Fibroblast of peridontal ligament (primary cell): ENCODE measurements around the gene GDNF.

Source experiments
- DNase-seq: peaks from one replicate; pipeline ENCODE4 v3.0.0-alpha.2; 2010; ENCODE audit errors: extremely low read depth

GDNF gene

DNA sequence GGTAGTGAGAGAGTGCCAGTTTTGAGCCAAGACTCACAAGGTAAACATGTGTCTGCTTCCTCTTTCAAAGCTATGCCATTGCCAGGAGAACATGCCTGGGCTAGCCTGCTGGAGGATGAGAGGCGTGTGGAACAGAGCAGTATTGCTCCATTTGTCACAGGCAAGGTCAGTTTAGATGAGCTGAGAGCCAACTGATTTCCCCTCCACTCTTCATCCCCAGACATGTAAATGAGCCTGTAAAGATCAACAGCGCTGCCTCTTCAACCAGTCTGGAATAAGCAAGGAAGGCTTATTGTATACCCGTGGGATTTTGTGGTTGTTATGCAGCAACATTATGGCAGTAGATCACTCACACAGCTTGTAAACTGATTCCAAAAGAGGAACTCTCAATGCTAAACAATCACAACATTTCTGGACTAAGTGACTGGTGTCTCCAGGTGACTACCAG lies 8.2 kb upstream of the GDNF start:
- DNase-seq, result peak; percentile 85

DNA sequence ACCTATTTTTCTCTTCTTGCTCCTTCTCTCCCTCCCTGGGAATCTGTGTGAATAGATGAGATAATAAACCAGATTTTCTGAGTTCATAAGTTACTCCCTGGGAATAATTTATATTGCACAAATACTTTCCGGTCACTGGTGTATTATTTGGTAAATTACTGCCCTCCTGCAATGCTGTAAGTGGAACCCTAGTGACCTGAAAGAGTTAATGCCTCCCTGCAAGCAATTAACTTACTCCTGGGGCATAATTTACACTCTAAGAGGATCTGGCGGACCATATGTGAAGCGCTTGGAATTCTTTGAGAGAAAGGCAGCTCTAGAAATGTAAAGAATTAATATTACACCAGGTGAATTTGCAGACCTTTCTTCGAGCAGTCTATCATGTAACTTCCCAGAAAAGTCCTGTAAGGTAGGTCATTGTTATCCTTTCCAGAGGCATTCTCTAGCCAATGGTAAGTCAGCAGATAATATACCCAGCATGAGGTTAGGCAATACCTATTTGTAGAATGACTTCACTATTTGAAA lies 7.0 kb upstream of the GDNF start:
- no peak for DNase-seq

DNA sequence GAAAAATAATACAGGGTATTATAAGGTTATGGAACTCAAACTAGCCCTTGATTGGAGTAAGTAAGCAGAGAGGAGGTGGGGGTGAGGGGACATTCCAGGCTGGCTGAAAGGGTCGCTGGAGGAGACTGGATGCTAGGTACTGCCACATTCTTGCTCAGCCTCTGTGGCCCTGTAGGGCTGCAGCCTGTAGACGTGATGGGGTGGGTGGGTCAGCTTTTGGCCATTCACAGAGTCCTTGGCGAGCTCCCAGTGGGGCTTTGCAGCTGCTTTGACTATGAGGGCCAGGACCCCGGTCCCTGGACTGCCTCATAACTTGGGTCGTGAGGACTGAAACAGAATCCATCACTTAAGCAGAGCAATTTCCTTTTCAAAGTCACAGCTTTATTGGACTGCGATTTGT lies 4.2 kb upstream of the GDNF start:
- no peak for DNase-seq

DNA sequence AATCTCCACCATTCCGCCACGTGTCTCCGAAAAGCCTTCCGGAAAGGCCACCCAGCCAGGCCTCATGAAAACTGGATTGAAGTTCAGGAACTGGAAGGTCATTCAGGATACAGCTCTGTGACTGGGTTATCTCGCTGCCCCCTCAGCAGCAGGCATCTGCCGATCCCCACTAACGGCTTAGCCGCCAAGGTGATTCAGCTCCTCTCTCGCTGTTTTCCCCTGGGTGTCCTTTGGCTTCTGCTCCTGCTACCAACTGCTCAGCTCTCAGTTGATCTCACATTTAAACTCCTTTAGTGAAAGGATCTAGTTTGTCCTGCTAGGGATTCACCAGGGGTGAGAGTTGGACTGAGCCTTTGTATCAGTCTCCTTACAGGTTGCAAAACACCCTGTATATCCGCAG lies 2.2 kb upstream of the GDNF start:
- DNase-seq, result no peak

DNA sequence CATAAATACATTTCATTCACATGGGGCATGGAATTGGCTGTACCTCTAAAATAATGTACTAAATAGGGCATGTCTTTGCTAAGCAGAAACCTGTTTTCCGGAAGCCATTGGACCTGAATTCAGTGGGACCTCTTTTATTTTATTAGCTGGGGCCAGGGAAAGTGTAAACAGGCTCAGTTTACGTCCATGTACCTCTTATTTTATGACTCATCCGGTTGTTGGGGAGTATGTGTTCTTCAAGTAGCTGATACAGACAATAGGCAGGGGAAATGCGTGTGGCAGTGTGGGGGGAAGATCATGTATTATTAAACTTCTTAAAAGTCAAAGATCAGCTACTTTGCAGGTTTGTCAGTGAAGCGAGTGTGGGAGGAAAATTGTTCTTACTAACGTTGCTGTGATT lies 1.4 kb upstream of the GDNF start:
- no peak for DNase-seq

DNA sequence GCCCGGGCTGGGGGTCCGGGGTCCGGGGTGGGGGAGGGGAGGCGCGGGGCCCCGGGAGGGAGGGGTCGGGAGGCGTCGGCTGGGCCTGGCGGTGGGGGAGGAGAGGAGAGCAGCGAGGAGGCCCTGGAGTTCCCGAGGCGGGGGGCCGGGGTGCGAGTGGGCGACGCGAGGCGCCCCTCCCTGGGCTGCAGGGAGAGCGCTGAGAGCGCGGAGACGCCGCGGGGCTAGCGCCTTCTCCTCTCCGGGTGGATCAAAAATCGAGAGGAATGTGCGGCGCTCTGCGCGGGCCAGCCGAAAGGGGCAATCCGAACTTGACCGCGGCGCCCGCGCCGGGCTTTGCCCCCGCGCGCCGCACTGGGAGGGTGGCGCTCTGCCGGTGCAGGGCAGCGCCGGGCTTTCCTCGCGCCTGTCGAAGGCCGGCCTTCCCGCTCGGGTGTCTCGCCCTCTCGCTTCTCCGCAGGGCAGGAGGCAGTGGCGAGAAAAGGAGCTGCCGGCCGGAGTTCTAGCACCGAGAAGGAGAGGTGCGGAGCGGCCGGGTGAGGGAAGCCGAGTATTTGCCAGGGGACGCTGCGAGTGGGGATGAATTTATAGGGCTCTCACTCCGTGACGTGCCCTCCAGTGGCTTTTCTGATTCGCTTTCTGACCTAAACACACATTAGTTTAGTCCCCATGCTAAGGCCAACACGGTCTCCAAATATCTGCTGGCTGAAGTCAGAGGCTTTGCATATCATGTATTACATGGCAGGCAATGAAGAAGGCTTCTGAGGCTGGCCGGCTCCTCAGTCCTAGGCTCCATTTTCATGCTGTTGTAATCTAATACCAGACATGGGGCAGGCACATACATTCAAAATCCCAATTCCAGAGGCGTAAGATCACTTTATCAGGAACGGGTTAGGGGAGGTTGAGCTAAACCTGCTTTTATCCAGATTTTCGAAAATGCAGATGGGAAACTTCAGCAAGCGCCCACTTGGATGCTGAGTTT lies 503 bp upstream of the GDNF start:
- DNase-seq, result peak; percentile 96

DNA sequence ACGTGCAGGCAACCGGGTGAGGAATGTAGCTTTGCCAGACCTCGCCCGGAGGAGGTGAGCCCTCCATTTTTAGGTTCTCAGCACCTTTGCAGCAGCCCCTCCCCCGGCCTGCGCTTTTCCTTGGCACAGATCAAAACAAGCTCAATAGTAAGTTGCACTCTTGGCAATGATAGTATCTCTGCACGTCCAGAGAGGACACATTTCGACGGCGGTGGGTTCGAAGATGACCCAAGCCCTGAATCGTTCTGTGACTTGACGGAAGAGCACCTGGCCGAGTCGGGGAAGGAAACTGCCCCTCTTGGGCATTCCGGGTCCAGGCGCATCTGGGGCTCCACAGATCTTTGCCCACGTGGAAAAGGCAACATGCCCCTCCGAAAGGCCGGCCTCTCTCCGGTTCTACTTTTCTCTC lies 904 bp downstream of the GDNF start:
- no peak for DNase-seq

DNA sequence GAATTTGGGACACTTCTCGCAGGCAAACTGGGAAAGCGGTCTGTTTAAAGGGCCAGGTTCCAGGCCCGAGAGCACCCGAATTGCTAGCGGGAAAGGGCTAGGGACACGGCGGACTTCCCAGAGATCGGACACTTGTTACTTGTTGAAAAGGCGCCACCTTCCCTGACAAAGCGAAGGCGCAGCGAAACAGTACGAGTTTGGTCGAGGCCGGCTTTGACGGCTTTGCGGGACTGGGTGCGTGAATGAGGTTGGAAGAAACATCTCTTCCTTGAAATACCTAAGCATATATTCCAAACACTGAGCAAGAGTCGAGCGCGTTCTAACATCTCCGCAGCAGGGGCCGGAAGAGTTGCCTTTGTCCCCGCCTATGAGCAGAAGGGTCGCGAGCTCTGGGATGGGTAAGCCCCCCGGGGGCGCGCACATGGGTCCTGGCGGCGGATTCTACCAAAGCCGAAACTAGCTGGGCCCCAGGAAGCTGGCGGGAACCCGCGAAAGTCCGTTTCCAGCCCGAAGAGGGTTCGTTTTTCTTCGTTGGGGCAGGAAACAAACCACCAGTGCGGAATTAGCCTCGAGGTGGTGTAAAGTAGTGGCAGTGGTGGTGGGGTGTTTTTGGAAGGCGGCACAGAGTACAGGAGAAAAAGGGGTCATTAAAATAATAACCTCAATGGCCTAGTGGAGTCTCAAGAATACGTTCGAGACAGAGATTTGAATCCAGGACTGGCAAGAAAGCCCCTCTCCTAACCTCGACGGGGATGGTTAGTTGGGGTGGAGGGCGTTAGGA lies 1.5 kb downstream of the GDNF start:
- peak; percentile 68 for DNase-seq

DNA sequence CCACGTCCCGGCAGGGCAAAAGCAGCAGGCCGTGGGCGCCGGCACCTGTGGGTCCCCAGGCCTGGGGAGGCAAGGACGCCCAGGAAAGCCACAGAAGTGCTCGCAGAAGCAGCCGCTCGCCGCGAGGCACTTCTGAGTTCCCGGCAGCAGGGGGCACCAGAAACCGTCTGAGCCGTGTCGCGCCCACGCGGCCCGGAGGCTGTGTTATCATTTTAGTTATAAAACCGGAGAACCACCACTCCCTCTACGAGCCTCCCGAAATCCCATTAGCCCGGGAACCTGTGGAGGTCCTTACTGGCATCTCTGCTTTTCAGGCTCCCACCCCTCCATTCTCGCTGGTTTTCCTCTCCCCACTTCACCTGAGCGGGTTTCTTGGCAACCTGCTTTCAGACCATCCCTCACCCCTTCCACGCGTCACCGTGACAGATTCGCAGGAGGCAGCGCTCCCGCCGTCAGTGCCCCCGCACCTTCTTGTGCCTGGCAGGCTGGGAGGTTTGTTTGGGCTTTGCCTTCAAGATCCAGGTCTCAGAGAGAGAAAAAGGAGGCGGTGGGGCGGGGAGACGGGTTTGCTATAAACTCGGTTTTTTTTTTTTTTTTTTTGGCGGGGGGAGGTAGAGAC lies 2.3 kb downstream of the GDNF start:
- DNase-seq, result peak; percentile 87

DNA sequence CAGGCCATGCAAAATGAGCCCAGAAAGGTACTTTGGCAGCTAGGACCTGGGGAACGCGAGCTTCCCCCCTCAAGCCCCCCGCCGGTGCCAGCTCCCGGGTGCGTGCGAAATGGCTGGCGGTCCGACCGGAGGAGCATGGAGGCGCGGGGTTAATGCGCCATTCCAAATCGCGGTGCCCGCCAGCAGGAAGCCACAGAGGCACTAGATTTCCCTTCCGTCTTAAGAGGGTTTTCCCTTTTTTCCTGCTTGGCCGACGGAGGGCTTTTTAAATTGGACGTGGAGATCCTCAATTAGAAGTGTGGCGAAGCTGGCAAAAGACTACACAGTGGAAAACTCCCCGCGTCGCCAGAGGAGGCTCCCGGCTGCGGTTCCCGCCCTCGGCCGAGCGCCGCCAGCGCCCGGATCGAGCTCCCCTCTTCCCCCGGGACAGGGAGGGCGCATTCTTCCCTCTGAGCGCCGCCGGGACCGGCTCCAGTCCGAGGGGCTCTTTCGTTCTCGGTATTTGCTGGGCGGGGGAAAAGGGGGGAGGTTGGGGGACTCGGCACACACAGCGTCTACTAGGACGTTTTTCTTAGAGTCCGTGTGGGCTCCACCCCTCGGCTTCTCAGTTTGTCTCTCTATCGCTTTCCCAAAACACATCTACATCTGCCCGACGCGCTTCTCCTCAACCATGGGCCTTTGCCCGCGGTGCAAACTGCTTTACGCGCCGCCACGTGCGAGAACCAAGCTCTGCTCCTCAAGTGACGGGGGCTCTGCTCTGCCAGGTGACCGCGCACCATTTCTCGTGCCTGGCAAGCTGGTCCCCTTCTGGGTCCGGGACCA lies 3.0 kb downstream of the GDNF start:
- peak; percentile 78 for DNase-seq

DNA sequence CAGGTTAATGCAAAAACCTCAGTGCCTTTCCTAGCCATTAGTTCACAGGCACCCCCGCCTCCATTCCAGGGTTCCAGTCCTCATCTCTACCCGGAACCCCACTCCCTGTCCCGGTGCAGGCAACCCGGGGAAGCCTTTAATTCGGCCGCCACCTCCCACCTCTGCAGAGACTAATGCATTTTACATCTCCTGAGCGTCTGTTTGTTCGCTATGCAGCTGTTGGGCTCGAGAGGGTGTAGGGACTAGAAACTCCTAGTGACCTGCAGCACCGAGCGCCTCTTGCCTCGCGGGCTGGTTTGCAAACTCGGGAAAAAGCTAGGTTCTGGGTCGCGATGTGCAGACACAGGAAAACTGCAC lies 3.6 kb downstream of the GDNF start:
- peak; percentile 41 for DNase-seq

DNA sequence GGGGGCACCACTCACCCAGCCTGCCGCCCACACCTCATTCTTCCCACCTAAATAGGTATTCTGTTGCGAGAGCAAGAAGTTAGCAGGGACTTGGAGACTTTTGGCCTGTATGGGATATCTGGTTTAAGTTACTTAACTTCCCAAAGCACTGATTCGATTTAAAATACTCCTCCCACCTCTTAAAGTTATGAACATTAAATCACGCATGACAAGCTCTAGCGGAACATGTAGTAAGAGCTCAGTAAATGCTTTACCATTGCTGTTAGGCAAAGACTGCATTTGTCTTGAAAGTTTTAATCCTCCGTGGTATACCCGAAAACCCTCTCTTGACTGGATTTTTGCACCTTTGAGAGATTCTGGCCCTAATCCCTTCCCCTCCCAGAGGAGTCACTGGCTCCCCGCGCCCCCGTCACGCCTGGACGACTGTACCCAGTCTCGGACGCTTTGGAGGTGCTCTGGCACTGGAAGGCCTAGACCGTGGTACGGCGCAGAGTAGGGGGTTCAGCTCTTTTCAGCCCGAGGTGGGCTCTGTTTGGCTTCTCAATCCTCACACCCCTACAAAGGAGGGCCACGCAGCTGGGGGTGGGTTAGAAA lies 4.4 kb downstream of the GDNF start:
- DNase-seq, result peak; percentile 47

DNA sequence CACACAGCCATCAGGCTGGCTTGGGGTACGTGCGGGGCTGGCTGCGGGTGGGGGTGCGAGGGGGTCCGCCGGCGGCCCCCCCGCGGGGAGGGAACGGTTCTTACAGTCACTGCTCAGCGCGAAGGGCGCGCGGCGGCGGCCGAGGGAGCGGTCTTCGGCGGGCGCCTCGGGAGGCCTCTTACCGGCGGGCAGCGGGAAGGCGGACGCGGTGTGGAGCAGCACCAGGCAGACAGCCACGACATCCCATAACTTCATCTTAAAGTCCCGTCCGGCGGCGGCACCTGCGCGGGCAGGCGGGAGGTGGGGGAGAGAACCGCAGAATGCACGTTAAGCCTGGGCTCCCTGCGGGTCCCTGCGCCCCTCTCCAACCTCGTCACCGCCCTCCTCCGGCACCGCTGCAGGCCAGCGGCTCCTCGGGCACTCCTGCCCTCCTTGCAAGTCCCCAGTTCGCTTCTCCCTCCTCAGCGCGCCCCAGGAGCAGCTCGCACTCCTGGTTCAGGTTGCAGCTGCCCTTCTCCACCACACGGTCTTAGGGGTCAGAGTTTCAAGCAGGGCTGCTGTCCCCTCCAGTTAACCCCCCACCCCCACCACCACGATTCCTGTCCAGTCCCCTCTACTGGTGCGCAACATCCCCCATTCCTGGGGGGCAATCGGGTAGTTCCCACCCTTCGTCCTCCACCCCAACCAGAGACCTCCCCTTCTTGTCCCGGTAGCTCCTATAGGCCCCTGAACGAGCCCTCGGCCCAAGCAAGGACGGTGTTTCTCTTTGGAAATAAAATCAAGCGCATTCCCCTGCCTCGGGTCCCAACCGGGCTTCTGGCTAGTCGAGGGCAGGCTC lies 5.1 kb downstream of the GDNF start:
- no peak for DNase-seq

DNA sequence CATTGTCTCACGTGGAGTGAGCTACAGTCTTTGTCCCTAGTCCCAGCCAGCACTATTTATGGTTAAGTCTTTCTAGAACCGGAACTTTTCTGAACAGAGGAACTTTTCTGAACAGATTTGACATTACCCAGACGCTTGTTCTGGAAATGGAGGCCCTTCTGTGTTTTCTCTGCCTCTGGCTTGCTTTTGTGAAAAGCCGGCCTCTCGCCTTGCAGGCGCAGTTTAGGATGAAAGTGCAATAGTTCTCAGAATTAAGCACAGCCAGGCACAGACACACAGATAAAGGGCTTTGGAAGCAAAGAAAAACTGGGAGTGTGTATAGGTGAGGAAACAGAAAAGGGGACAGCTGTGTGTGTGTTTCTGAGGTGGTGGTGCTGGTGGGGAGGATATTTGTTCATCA lies 5.9 kb downstream of the GDNF start:
- no peak for DNase-seq

DNA sequence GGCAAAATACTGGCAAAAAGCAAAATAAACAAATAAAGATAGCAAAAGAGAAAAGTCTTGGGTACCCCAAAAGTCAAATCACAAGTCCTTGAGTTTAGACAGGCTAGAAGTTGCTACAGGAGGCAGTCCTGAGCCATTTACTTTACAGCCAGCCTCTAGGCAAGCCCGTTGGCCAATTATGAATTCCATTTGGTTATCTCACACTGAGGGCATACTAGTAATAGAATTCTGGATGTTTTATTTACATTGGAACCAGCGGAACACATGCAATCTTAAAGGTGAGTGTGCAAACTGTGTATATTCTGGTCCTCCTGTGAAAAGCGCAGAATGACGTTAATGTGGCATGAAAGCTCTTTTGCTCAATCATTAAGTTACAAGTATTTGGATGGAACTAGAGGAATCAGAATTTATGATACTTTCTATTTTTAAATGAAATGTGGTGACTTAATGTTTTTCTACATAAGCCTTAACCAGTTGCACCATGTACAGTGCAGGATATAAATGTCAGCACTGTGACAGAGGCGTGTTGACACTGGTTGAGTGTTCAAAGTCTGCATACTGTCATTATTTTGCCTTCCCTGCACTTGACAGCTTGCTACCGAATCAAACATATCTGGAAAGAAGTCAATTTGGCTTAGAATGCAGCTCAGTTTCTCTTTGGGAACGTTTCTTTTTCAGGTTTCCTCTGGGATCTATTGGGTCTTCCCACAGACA lies 7.9 kb downstream of the GDNF start:
- DNase-seq, result peak; percentile 65

DNA sequence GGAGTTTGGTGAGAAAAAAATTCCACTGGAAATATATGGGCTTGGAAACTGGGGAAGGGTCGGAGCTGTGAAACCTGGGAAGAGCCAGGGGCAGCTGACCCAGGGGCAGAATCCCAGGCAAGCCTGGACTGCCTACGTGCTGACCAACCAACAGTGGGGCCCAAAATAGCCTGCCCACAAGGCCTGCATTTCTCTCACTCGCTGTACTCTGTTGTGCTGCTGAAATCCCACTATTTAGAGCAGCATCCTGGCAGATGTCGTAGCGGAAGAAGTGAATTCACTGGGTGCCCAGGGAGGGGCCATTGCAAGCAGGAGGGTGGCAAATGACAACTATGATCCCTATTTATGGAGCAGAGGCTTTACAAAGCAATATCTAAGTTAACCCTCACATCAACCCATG lies 9.5 kb downstream of the GDNF start:
- DNase-seq, result no peak

DNA sequence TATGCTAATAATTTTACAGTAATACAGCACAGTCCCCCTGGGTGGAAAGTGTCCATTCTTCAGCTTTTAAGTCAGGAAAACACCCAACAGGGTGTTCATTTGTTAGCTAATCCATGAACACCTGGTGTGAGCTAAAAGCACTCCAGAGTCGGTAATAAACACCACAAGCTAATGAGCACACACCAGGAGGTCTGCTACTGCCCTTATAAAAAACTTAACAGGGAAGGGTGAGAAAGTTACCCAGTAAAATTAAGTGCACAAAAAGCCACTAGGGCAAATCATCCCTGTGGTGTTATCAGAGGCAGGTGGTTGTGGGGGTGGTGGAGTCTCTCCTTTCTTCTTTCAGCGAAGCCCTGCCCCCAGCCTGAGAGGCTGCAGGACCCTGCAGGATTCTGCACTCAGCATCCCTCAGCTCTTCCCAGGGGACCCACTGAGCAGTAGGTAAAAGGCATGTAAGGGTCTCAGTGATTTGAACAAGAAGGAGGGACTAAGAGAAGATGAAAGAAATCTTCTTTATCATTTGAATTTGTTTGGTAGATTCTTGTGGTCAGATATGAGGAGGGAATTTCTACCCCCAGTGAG lies 14.4 kb downstream of the GDNF start:
- no peak for DNase-seq

DNA sequence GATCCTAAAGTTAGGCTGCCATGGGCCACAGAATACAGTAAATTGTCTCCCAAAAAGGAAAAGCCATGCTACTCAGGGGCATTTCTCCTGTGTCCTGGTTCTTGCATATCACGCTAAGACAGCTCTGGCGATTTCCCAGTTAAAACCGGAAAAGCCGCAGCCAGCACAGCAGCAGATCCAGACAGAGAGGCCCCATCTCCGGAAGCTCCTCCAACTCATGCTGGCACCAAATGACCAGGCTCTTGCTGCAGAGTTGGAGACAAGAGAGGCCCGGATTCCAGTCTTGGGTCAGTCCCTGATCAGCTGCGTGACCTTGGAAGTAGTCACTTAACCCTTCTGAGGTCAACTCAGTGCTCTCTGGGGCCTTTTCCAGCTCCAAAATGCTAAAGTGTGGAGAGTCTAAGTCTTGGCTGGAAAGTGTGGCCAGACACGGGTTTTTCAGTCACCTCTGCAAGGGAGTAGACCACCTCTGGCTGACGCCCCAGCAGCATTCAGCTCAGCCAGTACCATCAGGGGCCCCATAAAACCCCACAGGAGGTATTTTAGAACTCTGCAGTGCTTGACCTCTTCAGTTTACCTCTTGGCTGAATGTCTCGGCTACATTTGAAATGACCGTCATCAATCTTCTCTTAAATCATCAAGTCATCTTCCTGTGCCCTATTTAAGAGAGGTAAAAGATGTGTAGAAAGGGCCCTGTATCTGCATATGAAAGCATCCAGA lies 16.2 kb downstream of the GDNF start:
- DNase-seq, result no peak
